Liver (tissue), 3 donors: ENCODE results near the gene DBH.

Experiments used
- ATF3 ChIP-seq: IDR thresholded peaks from 2 replicates; pipeline ENCODE4 v1.6.1; 2016; ENCODE audit warnings: antibody characterized with exemption
- CTCF ChIP-seq: fragments of 150-350 bp; IDR thresholded peaks from 2 replicates; pipeline ENCODE4 v1.5.1; 2017; ENCODE audit warnings: improper control_type of control experiment, low read depth, low read length; ENCODE audit not compliant: missing input control
- EGR1 ChIP-seq, 2 donors: IDR thresholded peaks; 2 replicates each; pipeline ENCODE4 v1.6.1; 2016 to 2018; ENCODE audit warnings: antibody characterized with exemption in 2 of 2, low read depth in 2 of 2
- GABPA ChIP-seq, 2 donors: IDR thresholded peaks in 1 of 2; conservative IDR thresholded peaks in 1 of 2; 2 replicates each; pipeline ENCODE4 v1.6.1; 2016; ENCODE audit warnings: antibody characterized with exemption in 2 of 2, mild to moderate bottlenecking in 1 of 2, moderate library complexity in 1 of 2
- JUND ChIP-seq, 2 donors: IDR thresholded peaks; 2 replicates each; pipeline ENCODE4 v1.6.1; 2016; ENCODE audit warnings: antibody characterized with exemption in 2 of 2
- MAX ChIP-seq: IDR thresholded peaks from 2 replicates; pipeline ENCODE4 v1.6.1; 2016; ENCODE audit warnings: antibody characterized with exemption
- NR2F2 ChIP-seq: IDR thresholded peaks from 2 replicates; pipeline ENCODE4 v1.6.1; 2016; ENCODE audit warnings: antibody characterized with exemption
- RAD21 ChIP-seq, 2 donors: IDR thresholded peaks; 2 replicates each; pipeline ENCODE4 v1.6.1; 2016; ENCODE audit warnings: antibody characterized with exemption in 2 of 2, mild to moderate bottlenecking in 2 of 2
- REST ChIP-seq: IDR thresholded peaks from 2 replicates; pipeline ENCODE4 v1.6.1; 2016; ENCODE audit warnings: antibody characterized with exemption, mild to moderate bottlenecking
- RXRA ChIP-seq, 2 donors: IDR thresholded peaks; 2 replicates each; pipeline ENCODE4 v1.6.1; 2017 to 2018; ENCODE audit warnings: antibody characterized with exemption in 2 of 2, mild to moderate bottlenecking in 1 of 2
- SP1 ChIP-seq: IDR thresholded peaks from 2 replicates; pipeline ENCODE4 v1.6.1; 2018; ENCODE audit warnings: antibody characterized with exemption, mild to moderate bottlenecking
- TAF1 ChIP-seq: conservative IDR thresholded peaks from 2 replicates; pipeline ENCODE4 v1.6.1; 2016; ENCODE audit warnings: antibody characterized with exemption, mild to moderate bottlenecking
- YY1 ChIP-seq: IDR thresholded peaks from 2 replicates; pipeline ENCODE4 v1.6.1; 2016; ENCODE audit warnings: antibody characterized with exemption, mild to moderate bottlenecking
- donor health status: healthy.
- donor health status: healthy.

- no peak for TF ChIP-seq CTCF
- no peak for TF ChIP-seq MAX
- TF ChIP-seq REST: no peak
- no peak for TF ChIP-seq GABPA (IDR thresholded peaks at IDR 0.05 in 1 of 2, conservative IDR thresholded peaks at IDR 0.05 in 1 of 2)
- no peak for TF ChIP-seq YY1
- TF ChIP-seq JUND (IDR thresholded peaks at IDR 0.05): no peak
- no peak for TF ChIP-seq SP1
- TF ChIP-seq NR2F2: no peak
- TF ChIP-seq ATF3: no peak
- no peak for TF ChIP-seq TAF1
- TF ChIP-seq RAD21 (IDR thresholded peaks at IDR 0.05): no peak
- no peak for TF ChIP-seq RXRA (IDR thresholded peaks at IDR 0.05)
- no peak for TF ChIP-seq EGR1 (IDR thresholded peaks at IDR 0.05; ENCODE audit: low read depth in 2 of 2)
These were observed 17.5 kb downstream of the DBH start for GRCh38 chr9:133653638-133654037.
